T-helper 1 cell treated with Interleukin-12 subunit alpha and Interleukin-12 subunit beta and Interleukin-4 antibody, amounts not matched to agents 30 ng/mL and 1 ng/mL, for 36 hours (primary cell): ENCODE measurements around the gene MBIP. TPM values are rescaled to one million over a fixed set of nuclear protein-coding genes. Genes with fewer than 3 reads are reported as not detected.
"Not testable (repeated sequence)": the region's sequence is repeated elsewhere in the genome, so short reads cannot be mapped to it uniquely, and the experiment has no call there.

Experiments
- intact Hi-C: fragments of 100-400 bp; cut with micrococcal nuclease; formaldehyde crosslinking; loops from one replicate; pipeline ENCODE4 v1.15.1; 2024
- total RNA-seq: library from RNA; stranded (reverse); gene quantifications from 2 replicates; pipeline ENCODE4 v1.2.3, GENCODE V29; 2022

Gene MBIP
- total RNA-seq, result 20.8 and 22.6 TPM in 2 replicates

- intact Hi-C loops, result loop anchor here (1.0 to 10.0 kb wide), 9 partner anchors 54 to 1858 kb away; partner anchors contain the start of genes BRMS1L, EAPP, INSM2 and RALGAPA1
These were observed at the start of gene MBIP for GRCh38 chr14:36320200-36320896. TSS of gene MBIP (minus strand) at chr14:36320637. CDS start at chr14:36320588, 49 bp downstream.

- intact Hi-C loops, result no loop called here
These were observed 47.7 kb upstream of the MBIP start for GRCh38 chr14:36367985-36368774.

GRCh38 chr14:36365766-36366165 lies 45.3 kb upstream of the MBIP start:
- intact Hi-C loops, result no loop called here

GRCh38 chr14:36363704-36364103 lies 43.3 kb upstream of the MBIP start:
- intact Hi-C loops, result no loop called here

- intact Hi-C loops, result no loop called here
These were observed 42.2 kb upstream of the MBIP start for GRCh38 chr14:36362648-36363047.

- intact Hi-C loops, result no loop called here
These were observed 40.9 kb upstream of the MBIP start for GRCh38 chr14:36361210-36361853.

- intact Hi-C loops, result no loop called here
These were observed 36.4 kb upstream of the MBIP start for GRCh38 chr14:36356862-36357261.

GRCh38 chr14:36346052-36346451 lies 25.6 kb upstream of the MBIP start:
- intact Hi-C loops, result no loop called here

GRCh38 chr14:36344211-36344610 lies 23.8 kb upstream of the MBIP start:
- intact Hi-C loops, result no loop called here

GRCh38 chr14:36341811-36342210 lies 21.4 kb upstream of the MBIP start:
- intact Hi-C loops, result not testable (repeated sequence)

GRCh38 chr14:36340276-36340890 lies 19.9 kb upstream of the MBIP start:
- intact Hi-C loops, result no loop called here

- intact Hi-C loops, result no loop called here
These were observed 19.4 kb upstream of the MBIP start for GRCh38 chr14:36339816-36340215.

- intact Hi-C loops, result no loop called here
These were observed 12.7 kb upstream of the MBIP start for GRCh38 chr14:36333119-36333518.

GRCh38 chr14:36327573-36327972 lies 7.1 kb upstream of the MBIP start:
- intact Hi-C loops, result loop anchor here (10.0 kb wide), 1 partner anchor 793 kb away; the partner anchor contains the start of gene INSM2

GRCh38 chr14:36325853-36326252 lies 5.4 kb upstream of the MBIP start:
- intact Hi-C loops, result loop anchor here (10.0 kb wide), 1 partner anchor 791 kb away; the partner anchor contains the start of gene INSM2

GRCh38 chr14:36324897-36325296 lies 4.5 kb upstream of the MBIP start:
- intact Hi-C loops, result loop anchor here (5.0 to 10.0 kb wide), 2 partner anchors 790 to 1788 kb away; partner anchors contain the start of genes EAPP and INSM2

- intact Hi-C loops, result loop anchor here (1.0 to 10.0 kb wide), 9 partner anchors 53 to 1858 kb away; partner anchors contain the start of genes BRMS1L, EAPP, INSM2 and RALGAPA1
These were observed 502 bp upstream of the MBIP start for GRCh38 chr14:36320897-36321381.

GRCh38 chr14:36319899-36320199 lies 588 bp downstream of the MBIP start:
- intact Hi-C loops, result loop anchor here (1.0 to 10.0 kb wide), 10 partner anchors 54 to 1857 kb away; partner anchors contain the start of genes BRMS1L, EAPP, INSM2 and PSMA6

- intact Hi-C loops, result loop anchor here (5.0 kb wide), 1 partner anchor 1025 kb away; the partner anchor contains the start of gene PSMA6
These were observed 2.8 kb downstream of the MBIP start for GRCh38 chr14:36317650-36318049.

GRCh38 chr14:36316131-36316530 lies 4.3 kb downstream of the MBIP start:
- intact Hi-C loops, result loop anchor here (5.0 kb wide), 1 partner anchor 1024 kb away; the partner anchor contains the start of gene PSMA6
